IgD-negative memory B cell (primary cell): ENCODE results near the gene AKAP17A. TPM values are rescaled to one million over a fixed set of nuclear protein-coding genes. Genes with fewer than 3 reads are reported as not detected.
"Not testable (repeated sequence)": the region's sequence is repeated elsewhere in the genome, so short reads cannot be mapped to it uniquely, and the experiment has no call there.

Experiments
- H3K27ac Mint-ChIP-seq, 3 donors: one replicate each; pipeline ENCODE4 v1.8.0; 2020 to 2022; ENCODE audit warnings: mild to moderate bottlenecking in 3 of 3, mixed read lengths in 3 of 3, moderate library complexity in 1 of 3
- H3K27me3 Mint-ChIP-seq: one replicate; pipeline ENCODE4 v1.8.0; 2021; ENCODE audit warnings: mixed read lengths
- H3K36me3 Mint-ChIP-seq: one replicate; pipeline ENCODE4 v1.8.0; 2020; ENCODE audit warnings: mild to moderate bottlenecking, mixed read lengths
- H3K4me1 Mint-ChIP-seq, 3 donors: one replicate each; pipeline ENCODE4 v1.8.0; 2020 to 2022; ENCODE audit warnings: mixed read lengths in 3 of 3, mild to moderate bottlenecking in 1 of 3
- H3K4me3 Mint-ChIP-seq, 4 donors: one replicate each; pipeline ENCODE4 v1.8.0; 2020 to 2022; ENCODE audit warnings: mild to moderate bottlenecking in 4 of 4, mixed read lengths in 4 of 4, moderate library complexity in 3 of 4
- H3K9me3 Mint-ChIP-seq, 3 donors: one replicate each; pipeline ENCODE4 v1.8.0; 2020 to 2021; ENCODE audit warnings: mixed read lengths in 3 of 3, mild to moderate bottlenecking in 1 of 3
- polyA plus RNA-seq: library from polyadenylated mRNA; unstranded; fragments of 300-500 nt; fragmentation: Illumina TruSeq; gene quantifications from one replicate; pipeline ENCODE4 v1.2.3, GENCODE V29; 2021

The AKAP17A gene
- polyA plus RNA-seq = 58.8 TPM

DNA sequence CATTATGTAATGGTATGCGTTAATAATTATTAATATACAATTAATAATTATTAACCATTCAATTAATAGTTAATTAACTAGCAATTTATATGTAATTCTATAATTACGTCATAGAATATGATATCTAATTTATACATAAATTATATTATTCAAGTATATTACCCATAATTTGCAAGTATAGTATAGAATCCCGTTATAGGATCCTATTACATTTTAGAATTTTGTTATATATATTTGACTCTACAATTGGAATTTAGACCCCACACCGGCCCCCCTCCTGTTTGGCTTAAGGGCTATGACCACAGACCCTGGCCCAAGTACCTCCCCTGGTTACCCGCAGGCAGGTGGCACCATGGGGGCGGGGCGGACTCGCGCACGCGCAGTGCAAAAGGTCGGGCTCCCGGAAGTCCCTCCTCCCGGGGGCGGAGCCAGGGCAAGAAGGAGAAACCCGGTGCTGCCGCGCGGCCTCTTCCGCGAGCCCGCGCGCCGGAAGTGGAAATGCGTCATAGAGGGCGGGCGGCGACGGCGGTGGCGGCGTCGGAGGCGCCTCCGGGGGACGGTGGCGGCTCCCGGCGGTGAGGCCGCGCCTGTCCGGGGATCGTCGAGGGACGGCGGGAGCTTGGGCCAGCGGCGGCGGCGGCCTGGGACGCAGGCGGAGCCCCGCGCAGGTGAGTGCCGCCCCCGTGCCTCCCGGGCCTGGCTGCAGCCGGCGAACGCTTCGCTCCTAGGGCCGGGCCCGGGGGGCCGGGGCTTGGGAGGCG is at the start of gene AKAP17A:
TSS of gene AKAP17A (plus strand) at position 503 of the 761 bp plus-strand sequence. CDS start 1,859 bp downstream, outside the sequence.
- H3K4me3 Mint-ChIP-seq = peak within 1 kb of the TSS; percentile 88 to 98 (median 96)
- peaks cover 19 to 29% (median 23%) of the 10 kb centered on the region in 3 donors for H3K4me1 Mint-ChIP-seq

GRCh38 chrX:1542994-1543725 is 48.2 kb upstream of the AKAP17A start:
- Mint-ChIP-seq H3K4me1 (peaks cover 3 to 19% (median 9%) of the 10 kb centered on the region in 3 donors), H3K4me3 (no peak overlapping the region), H3K36me3 (peaks cover 2% of the 10 kb centered on the region), H3K27ac (peak overlapping the region in 1 of 3 donors; percentile 16), H3K9me3 (peaks cover 0 to 6% (median 3%) of the 10 kb centered on the region in 3 donors), H3K27me3 (peaks cover 2% of the 10 kb centered on the region)

More for the DNA sequence above, at the start of gene AKAP17A:
- Mint-ChIP-seq H3K27me3 (no peaks in the 10 kb centered on the region), H3K9me3 (no peaks in the 10 kb centered on the region), H3K27ac (peak within 1 kb of the TSS; percentile 92 to 97 (median 96)), H3K36me3 (no peaks in the 10 kb centered on the region)

DNA sequence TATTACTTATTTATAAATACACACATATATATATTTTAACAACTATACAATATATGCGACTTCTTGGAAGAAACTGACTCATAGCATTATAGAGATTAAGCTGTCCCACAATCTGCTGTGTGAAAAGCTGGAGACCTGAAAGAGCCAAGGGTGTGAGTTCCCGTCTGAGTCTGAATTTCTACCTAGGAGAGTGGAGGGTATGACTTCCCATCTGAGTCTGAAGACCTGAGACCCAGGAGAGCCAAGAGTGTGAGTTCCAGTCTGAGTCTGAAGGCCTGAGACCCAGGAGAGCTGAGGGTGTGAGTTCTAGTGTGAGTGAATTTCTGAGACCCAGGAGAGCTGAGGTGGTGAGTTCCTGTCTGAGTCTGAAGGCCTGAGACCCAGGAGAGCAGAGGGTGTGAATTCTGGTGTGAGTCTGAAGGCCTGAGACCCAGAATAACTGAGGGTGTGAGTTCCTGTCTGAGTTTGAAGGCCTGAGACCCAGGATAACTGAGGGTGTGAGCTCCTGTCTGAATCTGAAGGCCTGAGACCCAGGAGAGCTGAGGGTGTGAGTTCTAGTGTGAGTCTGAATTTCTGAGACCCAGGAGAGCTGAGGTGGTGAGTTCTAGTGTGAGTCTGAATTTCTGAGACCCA is 45.5 kb upstream of the AKAP17A start:
- H3K9me3 Mint-ChIP-seq = peaks cover 0 to 7% (median 3%) of the 10 kb centered on the region in 3 donors
- H3K27ac Mint-ChIP-seq = peak overlapping the region in 2 of 3 donors; percentile 32 to 38
- H3K27me3 Mint-ChIP-seq = peaks cover 3% of the 10 kb centered on the region
- H3K4me1 Mint-ChIP-seq = peaks cover 7 to 22% (median 14%) of the 10 kb centered on the region in 3 donors
- peak overlapping the region in 2 of 4 donors; percentile 29 to 81 for H3K4me3 Mint-ChIP-seq
- peaks cover 2% of the 10 kb centered on the region for H3K36me3 Mint-ChIP-seq

DNA sequence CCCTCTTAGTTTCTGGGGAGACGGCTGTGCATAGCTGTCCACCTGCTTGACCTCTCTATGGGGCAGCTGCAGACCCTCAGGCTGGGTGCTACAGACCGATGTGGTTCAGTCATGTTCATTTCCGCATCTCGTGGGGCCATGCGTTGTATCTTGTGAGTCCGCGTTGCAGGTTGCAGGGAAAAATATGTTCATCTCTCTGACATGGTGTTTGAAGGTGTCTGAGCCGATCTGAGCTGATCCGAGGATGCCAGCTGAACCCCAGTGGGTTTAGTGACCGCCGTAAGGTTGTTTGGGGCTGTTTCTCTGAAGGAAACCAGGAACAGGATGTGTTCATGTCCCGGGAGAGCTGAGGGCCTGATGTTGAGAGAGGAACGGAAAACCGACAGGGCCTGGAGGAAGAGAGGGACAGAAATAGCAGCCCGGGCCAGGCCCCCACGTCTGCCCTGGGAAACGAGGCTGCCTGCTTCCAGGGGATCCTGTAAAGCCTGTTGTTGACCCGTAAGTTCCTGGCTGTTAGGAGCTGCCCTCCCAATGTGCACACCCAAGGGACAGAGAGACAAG is 44.6 kb upstream of the AKAP17A start:
- H3K4me3 Mint-ChIP-seq = peak overlapping the region in 2 of 4 donors; percentile 4 to 38
- H3K27me3 Mint-ChIP-seq = peaks cover 3% of the 10 kb centered on the region
- peak overlapping the region in 2 of 3 donors; percentile 38 to 45 for H3K27ac Mint-ChIP-seq
- H3K9me3 Mint-ChIP-seq = peaks cover 0 to 7% (median 3%) of the 10 kb centered on the region in 3 donors
- H3K4me1 Mint-ChIP-seq = peaks cover 14 to 23% (median 14%) of the 10 kb centered on the region in 3 donors
- H3K36me3 Mint-ChIP-seq = peaks cover 2% of the 10 kb centered on the region

DNA sequence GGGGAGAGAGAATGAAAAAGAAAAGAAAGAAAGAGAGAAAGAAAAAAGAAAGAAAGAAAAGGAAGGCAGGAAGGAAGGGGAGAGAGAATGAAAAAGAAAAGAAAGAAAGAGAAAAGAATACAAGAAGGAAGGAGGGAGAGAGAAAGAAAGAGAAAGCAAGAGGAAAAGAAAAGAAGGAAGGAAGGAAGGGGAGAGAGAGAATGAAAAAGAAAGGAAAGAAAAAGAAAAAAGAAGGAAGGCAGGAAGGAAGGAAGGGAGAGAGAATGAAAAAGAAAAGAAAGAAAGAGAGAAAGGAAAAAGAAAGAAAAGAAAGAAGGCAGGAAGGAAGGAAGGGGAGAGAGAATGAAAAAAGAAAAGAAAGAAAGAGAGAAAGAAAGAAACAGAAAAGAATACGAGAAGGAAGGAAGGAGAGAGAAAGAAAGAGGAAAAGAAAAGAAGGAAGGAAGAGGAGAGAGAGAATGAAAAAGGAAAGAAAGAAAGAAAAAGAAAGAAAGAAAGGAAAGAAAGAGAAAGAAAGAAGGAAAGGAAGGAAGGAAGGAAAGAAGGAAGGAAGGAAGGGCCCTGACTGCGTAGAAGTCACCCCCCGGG is 39.4 kb upstream of the AKAP17A start:
- H3K4me1 Mint-ChIP-seq = peaks cover 19 to 39% (median 33%) of the 10 kb centered on the region in 3 donors
- H3K27me3 Mint-ChIP-seq = peaks cover 3% of the 10 kb centered on the region
- H3K36me3 Mint-ChIP-seq = no peaks in the 10 kb centered on the region
- peaks cover 0 to 14% (median 6%) of the 10 kb centered on the region in 3 donors for H3K9me3 Mint-ChIP-seq
- peak overlapping the region in 2 of 4 donors; percentile 68 to 86 for H3K4me3 Mint-ChIP-seq
- H3K27ac Mint-ChIP-seq = peak overlapping the region; percentile 18 to 92 (median 87)

- Mint-ChIP-seq H3K4me3 (peak overlapping the region; percentile 53 to 92 (median 75)), H3K4me1 (peaks cover 33 to 35% (median 34%) of the 10 kb centered on the region in 3 donors), H3K36me3 (no peaks in the 10 kb centered on the region), H3K27me3 (peaks cover 2% of the 10 kb centered on the region), H3K9me3 (peaks cover 6 to 15% (median 6%) of the 10 kb centered on the region in 3 donors), H3K27ac (peak overlapping the region; percentile 91 to 99 (median 98))
These were observed 36.8 kb upstream of the AKAP17A start for GRCh38 chrX:1554469-1555210.

DNA sequence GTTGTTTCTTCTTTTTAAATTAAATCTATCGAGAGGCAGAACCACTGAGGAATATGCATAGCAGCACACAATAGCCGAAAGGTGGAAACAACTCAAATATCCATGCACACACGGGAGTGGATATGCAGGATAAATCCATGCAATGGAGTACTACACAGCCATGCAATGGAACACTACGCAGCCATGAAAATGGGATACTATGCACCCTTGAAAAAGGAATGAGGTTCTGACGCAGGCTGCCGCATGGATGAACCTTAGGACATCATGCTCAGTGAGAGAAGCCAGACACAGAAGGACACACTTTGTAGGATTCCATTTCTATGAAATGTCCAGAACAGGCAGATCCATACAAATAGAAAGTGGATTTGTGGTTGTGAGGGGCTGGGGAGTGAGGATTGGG is 36.0 kb upstream of the AKAP17A start:
- peaks cover 29 to 35% (median 35%) of the 10 kb centered on the region in 3 donors for H3K4me1 Mint-ChIP-seq

DNA sequence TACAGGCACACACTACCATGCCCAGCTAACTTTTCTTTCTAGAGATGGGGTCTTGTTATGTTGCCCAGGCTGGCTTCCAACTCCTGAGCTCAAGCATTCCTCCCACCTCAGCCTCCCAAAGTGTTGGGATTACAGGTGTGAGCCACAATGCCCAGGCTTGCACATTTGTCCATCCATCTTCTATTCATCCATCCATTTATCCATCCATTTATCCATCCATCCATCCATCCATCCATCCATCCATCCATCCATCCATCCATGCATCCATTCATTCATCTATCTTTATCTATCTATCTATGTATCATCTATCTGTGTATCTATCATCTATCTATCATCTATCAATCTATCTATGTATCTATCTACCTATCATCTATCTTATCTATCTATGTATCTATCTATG is 34.0 kb upstream of the AKAP17A start:
- Mint-ChIP-seq H3K4me1 (peaks cover 27 to 34% (median 29%) of the 10 kb centered on the region in 3 donors), H3K9me3 (peaks cover 6 to 14% (median 6%) of the 10 kb centered on the region in 3 donors), H3K27ac (peak overlapping the region in 2 of 3 donors; percentile 19 to 47), H3K4me3 (peak overlapping the region in 1 of 4 donors; percentile 11)
- H3K36me3 Mint-ChIP-seq, H3K27me3 Mint-ChIP-seq: not testable (repeated sequence)

More for the DNA sequence above, 36.0 kb upstream of the AKAP17A start:
- peak overlapping the region; percentile 91 to 99 (median 98) for H3K27ac Mint-ChIP-seq
- H3K9me3 Mint-ChIP-seq = peaks cover 6 to 14% (median 6%) of the 10 kb centered on the region in 3 donors
- H3K36me3 Mint-ChIP-seq = no peaks in the 10 kb centered on the region
- H3K4me3 Mint-ChIP-seq = peak overlapping the region; percentile 27 to 92 (median 66)
- no peaks in the 10 kb centered on the region for H3K27me3 Mint-ChIP-seq

- Mint-ChIP-seq H3K9me3 (peaks cover 6 to 12% (median 6%) of the 10 kb centered on the region in 3 donors), H3K27ac (no peak overlapping the region)
These were observed 32.5 kb upstream of the AKAP17A start for GRCh38 chrX:1558761-1559468.

DNA sequence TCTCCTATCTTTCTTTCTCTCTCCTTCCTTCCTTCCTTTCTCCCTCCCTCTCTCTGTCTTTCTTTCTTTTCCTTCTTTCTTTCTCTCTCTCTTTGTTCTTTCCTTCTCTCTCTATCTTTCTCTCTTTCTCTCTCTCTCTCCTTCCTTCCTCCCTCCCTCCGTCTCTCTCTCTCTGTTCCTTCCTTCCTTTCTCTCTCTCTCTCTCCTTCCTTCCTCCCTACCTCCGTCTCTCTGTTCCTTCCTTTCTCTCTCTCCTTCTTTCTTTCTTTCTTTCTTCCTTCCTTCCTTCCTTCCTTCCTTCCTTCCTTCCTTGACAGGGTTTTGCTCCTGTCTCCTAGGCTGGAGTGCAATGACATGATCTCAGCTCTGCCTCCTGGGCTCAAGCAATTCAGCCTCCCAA is 30.2 kb upstream of the AKAP17A start:
- peaks cover 2% of the 10 kb centered on the region for H3K36me3 Mint-ChIP-seq
- H3K4me3 Mint-ChIP-seq = peak overlapping the region in 1 of 4 donors; percentile 61
- no peaks in the 10 kb centered on the region for H3K27me3 Mint-ChIP-seq
- H3K4me1 Mint-ChIP-seq = peaks cover 13 to 27% (median 19%) of the 10 kb centered on the region in 3 donors
- H3K27ac Mint-ChIP-seq = no peak overlapping the region
- H3K9me3 Mint-ChIP-seq = peaks cover 0 to 6% (median 5%) of the 10 kb centered on the region in 3 donors

More at GRCh38 chrX:1558761-1559468, 32.5 kb upstream of the AKAP17A start:
- H3K4me3 Mint-ChIP-seq = no peak overlapping the region
- H3K4me1 Mint-ChIP-seq = peaks cover 19 to 34% (median 29%) of the 10 kb centered on the region in 3 donors
- peaks cover 2% of the 10 kb centered on the region for H3K36me3 Mint-ChIP-seq
- no peaks in the 10 kb centered on the region for H3K27me3 Mint-ChIP-seq

GRCh38 chrX:1564077-1564476 is 27.3 kb upstream of the AKAP17A start:
- H3K27me3 Mint-ChIP-seq, H3K27ac Mint-ChIP-seq, H3K9me3 Mint-ChIP-seq, H3K36me3 Mint-ChIP-seq, H3K4me3 Mint-ChIP-seq: not testable (repeated sequence)
- peaks cover 4 to 25% (median 10%) of the 10 kb centered on the region in 3 donors for H3K4me1 Mint-ChIP-seq

DNA sequence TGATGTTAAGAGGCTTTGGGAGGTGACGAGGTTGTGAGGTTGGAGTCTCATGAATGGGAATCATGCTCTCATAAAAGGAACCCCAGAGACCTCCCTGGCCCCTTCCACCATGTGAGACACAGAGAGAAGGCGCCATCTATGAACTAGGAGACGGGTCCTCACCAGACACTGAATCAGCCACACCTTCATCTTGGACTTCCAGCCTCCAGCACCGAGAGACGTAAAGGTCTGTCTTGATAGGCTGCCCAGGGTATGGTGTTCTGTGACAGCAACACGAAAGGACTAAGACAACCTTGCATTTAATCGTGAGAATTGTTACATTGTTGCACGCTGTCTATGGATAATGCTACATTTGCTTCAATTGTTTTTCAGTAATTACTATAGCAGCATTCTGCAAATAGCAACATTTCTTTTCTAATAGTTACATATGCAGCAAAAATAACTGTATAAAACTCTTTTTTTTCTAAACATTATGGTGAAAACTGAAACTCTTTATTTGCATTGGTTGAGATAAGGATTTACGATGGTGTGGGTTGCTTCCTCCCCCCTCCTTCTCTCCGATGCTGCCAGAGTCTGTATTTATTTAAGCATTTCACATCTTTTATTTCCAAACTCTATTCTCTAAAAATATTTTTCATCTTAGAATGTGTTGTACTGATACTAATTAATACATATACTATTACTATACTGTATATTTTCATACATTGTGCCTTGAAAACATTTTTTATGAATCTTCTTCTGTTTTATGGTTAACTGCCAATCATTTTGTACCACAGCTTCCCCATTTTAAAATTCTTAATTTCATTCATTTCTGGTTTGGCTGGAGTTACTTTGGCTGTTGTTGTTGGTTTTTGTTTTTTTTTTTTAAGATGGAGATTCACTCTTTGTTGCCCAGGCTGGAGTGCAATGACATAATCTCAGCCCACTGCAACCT is 26.4 kb upstream of the AKAP17A start:
- peaks cover 2% of the 10 kb centered on the region for H3K36me3 Mint-ChIP-seq
- peak overlapping the region in 3 of 4 donors; percentile 44 to 82 (median 65) for H3K4me3 Mint-ChIP-seq
- peaks cover 3% of the 10 kb centered on the region for H3K27me3 Mint-ChIP-seq
- no peak overlapping the region for H3K27ac Mint-ChIP-seq
- H3K4me1 Mint-ChIP-seq = peaks cover 4 to 23% (median 8%) of the 10 kb centered on the region in 3 donors
- H3K9me3 Mint-ChIP-seq = no peaks in the 10 kb centered on the region
